Measurements from ENCODE around the gene ELOB.

ELOB gene

DNA sequence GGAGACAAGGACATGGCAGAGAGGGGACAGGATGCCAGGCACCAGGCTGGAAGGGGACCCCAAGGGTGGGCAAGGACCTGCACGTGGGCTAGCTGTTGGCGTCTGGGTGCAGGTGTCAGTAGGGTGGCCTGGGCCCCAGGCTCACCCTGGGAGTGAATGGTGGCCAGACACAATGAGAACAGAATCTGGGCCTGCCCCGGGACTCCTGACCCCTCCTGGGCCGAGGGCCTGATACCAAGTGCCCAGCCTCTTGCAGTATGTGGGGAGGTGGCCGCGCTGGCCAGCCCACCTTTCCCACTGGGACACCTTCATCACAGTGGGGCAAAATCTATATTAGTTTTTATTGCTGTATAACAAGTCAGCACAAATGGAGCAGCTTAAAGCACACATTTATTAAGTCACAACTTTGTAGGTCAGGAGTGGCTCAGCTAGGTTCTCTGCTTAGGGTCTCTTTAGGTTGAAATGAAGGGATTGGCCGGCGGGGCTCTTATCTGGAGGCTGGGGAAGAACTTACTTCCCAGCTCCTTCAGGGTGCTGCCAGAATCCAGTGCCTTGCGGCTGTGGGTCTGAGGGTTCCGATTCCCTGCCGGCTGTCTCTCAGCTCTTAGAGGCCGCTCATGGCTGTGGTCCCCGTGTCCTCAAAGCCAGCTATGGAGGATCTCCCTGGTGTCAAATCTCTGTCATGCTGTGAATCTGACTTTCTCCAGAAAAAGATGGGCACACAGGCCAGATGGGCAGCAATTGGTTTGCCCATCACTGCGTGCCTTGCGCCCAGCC lies 6.7 kb upstream of the ELOB start:
- no peak for DNase-seq (ENCODE audit: low read depth)

GRCh38 chr16:2782583-2783351 lies 5.7 kb upstream of the ELOB start:
- DNase-seq (ENCODE audit: low read depth), result no peak

DNA sequence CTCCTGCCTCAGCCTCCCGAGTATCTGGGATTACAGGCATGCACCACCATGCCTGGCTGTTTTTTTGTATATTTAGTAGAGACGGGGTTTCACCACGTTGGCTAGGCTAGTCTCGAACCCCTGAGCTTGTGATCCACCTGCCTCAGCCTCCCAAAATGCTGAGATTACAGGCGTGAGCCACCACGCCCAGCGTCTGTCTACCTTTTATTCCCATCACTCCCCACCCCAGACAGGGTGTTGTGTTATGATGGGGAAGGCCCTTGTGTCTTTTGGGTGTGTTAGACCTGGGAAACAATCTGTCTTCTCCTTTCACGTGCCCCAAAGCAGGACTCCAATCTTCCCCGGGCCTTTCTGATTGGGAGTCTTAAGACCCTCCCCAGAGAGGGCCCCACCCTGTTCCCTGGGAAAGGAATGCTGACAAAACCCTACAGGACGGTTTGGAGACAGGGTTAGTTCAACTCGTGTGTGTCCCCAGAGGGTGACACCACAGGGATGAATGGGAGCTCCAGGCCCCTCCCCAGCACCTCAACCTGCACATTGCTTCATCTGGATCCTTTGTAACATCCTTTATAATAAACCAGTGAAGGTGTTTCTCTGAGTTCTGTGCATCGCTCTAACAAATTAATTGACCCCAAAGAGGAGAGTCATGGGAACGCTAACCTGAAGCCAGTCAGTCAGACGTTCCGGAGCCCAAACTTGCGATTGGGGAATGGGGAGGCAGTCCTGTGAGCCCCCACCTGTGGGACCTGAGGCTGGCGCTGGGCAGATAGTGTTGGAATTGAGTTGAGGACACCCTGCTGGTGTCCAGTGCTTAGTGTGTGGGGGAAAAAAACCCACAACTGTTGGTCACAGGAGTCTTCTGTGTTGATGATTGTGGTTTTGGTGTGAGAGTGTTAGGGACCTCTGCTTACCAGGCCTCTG lies 3.2 kb upstream of the ELOB start:
- no peak for DNase-seq (ENCODE audit: low read depth)

- DNase-seq (ENCODE audit: low read depth), result no peak
These were observed 2.3 kb upstream of the ELOB start for GRCh38 chr16:2779151-2779920.

DNA sequence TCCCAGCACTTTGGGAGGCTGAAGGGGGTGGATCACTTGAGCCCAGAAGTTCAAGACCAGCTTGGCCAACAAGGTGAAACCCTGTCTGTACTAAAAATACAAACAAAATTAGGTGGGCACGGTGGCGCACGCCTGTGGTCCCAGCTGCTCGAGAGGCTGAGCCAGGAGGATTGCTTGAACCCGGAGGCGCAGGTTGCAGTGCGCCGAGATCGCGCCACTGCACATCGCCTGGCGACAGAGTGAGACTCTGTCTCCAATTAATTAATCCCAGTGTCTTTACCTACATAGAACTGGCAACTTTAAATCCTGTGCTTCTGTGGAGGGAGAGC lies 1.5 kb upstream of the ELOB start:
- no peak for DNase-seq (ENCODE audit: low read depth)

DNA sequence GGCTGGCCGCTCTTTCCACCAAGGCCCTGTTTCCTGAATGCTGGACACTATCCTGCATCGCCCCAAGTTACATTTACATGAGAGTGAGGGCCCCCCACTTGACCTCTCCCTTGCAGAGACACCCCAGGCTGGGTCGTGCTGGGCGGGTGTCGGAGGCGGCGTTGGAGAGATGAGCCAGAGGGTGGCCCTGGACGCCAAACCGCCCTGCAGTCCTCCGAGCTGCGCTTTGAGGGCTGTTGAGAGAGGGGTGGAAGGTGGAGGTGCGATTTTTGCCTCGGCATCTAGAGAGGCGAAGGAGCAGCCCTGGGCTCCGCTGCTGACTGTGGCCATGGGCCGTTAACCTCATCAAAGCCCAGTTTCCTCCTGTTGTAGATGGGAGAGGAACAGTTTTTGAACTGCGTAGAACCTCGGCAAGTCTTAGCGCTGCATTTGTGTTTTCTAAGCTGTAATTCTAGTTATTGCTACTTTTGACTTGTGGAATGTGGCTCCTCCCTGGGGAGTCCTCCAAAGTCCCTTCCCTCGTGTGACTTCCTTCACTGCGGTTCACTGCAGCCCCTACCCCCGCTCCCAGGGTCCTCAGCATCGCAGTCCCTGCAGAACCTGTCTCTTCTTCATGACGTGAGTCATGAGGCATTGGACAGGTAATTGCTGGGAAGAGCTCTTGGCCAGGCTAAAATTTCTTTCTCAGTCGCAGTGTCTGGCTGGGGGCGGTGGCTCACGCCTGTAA lies 986 bp upstream of the ELOB start:
- no peak for DNase-seq (ENCODE audit: low read depth)

DNA sequence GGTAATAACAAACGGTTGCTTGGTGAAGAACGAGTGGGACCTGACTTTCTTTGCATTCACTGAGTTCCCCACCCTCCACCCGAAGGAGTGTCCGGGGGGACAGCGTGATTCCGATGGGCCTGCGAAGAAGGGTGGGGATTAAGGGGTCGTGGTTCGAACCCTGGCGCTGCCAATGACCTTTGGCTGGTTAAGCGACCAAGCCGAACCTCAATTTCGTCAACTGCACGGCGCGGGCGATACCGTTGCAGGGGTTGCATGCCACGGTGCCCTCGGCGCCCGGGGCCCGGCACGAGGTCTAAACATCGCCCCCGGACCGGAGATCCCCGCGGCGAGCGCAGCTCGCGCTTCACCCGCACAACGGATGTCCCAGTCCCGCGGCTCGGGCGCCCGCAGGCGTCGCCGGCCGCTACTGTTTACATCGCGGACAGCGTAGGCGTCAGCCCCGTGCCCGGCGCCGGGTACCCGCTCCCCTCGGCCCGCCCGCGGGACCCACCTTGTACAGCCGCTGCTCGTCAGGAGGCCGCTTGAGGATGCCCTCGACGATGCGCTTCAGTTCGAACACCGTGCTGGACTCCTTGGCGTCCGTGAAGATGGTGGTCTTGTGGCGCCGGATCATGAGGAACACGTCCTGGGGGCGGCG lies 460 bp downstream of the ELOB start:
- DNase-seq (ENCODE audit: low read depth), result no peak

DNA sequence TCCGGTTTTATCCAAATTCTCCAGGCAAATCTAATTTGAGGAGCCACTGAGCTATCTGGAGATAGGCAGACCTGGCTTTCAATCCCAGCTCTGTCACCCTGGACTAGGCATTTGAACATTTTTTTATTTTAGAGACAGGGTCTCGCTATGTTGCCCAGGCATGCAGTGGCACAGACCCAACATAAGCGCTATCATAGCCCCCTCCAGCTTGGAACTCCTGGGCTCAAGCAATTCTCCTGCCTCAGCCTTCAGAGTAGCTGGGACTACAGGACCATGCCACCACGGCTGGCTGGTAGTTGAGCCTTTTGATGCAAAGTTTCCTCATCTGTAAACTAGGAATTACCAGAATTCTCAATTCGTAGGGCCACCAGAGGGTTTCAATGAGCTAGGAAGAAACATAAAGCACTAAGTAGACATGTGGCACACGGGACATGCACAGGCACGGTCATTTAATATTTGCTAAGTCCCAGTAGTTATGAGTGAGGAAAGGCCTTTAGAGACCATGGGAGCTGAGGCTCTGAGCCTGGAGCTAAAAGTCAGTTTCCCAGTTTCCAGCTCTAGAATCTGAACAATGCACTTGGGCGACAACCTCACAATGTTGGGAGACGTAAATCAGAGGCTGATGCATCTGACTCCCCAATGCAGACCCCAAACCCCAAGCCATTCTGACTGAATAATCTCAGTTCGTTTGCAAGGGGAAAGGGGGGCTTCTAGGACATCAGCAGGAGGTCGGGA lies 1.1 kb downstream of the ELOB start:
- no peak for DNase-seq (ENCODE audit: low read depth)

DNA sequence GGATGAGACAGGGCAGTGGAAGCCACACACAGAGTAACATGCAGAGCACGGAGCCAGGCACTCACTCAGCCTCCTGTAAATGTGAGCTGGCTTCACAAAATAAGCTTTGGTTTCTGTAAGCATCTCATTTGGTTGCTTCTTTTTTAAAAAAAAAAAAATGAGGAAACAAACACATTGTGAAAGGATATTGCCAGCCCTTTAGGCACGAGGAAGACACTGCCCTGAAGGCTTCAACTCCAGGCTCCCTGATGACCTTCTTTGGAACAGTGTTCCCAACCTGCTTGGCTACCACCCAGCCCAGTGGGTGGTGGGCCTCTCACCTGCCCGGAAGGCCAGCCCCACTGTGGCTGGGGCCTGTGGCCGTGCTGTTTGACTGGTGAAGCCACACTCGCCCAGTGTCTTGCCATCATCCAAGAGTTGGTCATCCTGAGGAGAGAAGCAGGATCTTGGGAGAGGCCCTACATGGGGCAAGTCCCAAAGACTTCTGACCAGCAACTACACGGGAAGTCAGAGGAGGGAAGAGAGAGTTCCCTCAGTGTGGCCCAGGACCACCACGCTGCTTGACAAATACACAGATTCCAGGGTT lies 1.9 kb downstream of the ELOB start:
- no peak for DNase-seq (ENCODE audit: low read depth)

- DNase-seq (ENCODE audit: low read depth), result no peak
These were observed 2.8 kb downstream of the ELOB start for GRCh38 chr16:2774161-2774891.

GRCh38 chr16:2773188-2773968 lies 3.7 kb downstream of the ELOB start:
- no peak for DNase-seq (ENCODE audit: low read depth)

- no peak for DNase-seq (ENCODE audit: low read depth)
These were observed 5.3 kb downstream of the ELOB start for GRCh38 chr16:2771496-2772402.

DNA sequence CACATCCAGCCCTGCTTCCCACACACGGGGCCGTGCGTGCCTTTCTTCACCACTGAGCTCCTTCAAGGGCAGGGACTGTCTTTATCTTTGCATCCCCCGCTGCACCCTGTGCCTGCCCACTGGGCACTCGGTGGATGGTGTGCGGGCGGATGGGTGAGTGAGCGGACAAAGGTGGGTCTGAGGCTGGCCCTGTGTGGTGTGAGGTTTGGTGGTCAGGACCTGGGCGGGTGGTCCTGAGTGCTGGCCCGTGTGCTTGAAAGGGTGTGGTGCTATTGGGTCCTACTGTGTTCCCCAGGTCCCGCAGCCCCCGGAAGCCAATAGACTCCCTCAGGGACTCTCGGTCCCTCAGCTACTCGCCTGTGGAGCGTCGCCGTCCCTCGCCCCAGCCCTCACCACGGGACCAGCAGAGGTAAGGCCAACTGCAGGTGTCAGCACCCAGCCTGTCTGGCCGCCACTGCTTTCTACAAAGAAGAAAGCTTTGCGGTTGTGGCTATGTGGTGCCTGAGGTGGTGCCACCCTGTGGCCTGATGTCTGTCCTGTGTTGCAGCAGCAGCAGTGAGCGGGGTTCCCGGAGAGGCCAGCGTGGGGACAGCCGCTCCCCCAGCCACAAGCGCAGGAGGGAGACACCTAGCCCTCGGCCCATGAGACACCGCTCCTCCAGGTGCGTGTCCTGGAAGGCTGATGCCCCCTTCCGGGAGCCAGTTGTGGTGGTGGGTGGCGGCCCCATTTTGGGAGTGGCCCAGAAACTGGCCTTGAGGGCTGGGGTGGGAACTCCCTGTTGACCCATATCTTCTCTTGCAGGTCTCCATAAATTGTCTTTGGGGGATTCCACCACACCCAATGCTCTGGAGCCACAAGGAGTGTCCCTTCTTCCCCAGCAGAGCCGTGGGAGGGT lies 6.8 kb downstream of the ELOB start:
- DNase-seq (ENCODE audit: low read depth), result no peak

DNA sequence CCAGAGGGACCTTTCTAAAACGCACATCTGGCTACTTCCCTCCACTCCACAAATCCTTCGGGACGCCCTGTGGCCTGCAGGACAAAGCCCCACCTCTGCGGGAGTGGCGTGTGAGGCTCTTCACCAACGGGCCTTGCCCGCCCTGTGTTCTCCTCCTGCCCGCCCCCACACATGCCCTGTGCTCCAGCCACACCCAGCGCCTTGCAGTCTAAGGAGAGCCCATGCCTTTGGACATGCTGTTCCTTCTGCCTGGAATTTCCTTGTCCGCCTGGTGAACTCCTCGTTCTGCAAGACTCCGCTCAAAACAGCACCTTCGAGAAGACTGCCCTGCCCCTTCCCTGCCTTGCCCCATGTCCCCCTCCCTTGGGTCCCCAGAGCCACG lies 7.4 kb downstream of the ELOB start:
- no peak for DNase-seq (ENCODE audit: low read depth)

- no peak for DNase-seq (ENCODE audit: low read depth)
These were observed 8.0 kb downstream of the ELOB start for GRCh38 chr16:2769100-2769529.

All from stimulated activated CD8-positive, alpha-beta memory T cell treated with anti-CD3 and anti-CD28 coated beads, Interleukin-12 subunit alpha, Interleukin-12 subunit beta, amount 100 ng/mL, for 1 hour (primary cell).